GM12878 (cell line): ENCODE data around the gene DNASE2. TPM values are rescaled to one million over a fixed set of nuclear protein-coding genes. Genes with fewer than 3 reads are reported as not detected.

Experiments
- ATAC-seq: fragments of 200-7000 bp; cut with Tn5 transposase; 3 replicates; pipeline ENCODE4 v1.9.1; 2020; ENCODE audit warnings: mild to moderate bottlenecking, moderate library complexity
- BruUV-seq: library from RNA; stranded (reverse); fragments of 400-500 nt; replicated peaks from 2 replicates; lab custom pipeline; 2021; lab: Mats Ljungman, UMichigan
- CTCF ChIA-PET: fragments of 300-600 bp; sonication (Branson Sonifier 250); formaldehyde crosslinking; extraction: SDS; loops from one replicate; lab custom pipeline; 2021; ENCODE audit warnings: inconsistent platforms; lab: Yijun Ruan, JAX
- POLR2A ChIA-PET: fragments of 350-600 bp; formaldehyde crosslinking; extraction: SDS; loops from one replicate; lab custom pipeline; 2021; ENCODE audit warnings: inconsistent platforms; lab: Charles Lee
- RAD21 ChIA-PET: fragments of 300-600 bp; sonication (Branson Sonifier 250); formaldehyde crosslinking; loops from one replicate; lab custom pipeline; 2023; ENCODE audit warnings: antibody characterized with exemption; ENCODE audit not compliant: unreplicated experiment; lab: Charles Lee
- SMC1A ChIA-PET: fragments of 300-600 bp; sonication (Branson Sonifier 250); formaldehyde crosslinking; loops from one replicate; lab custom pipeline; 2023; ENCODE audit not compliant: unreplicated experiment, uncharacterized antibody; lab: Charles Lee
- DNase-seq: peaks from one replicate; pipeline ENCODE4 v3.0.0-alpha.2; 2011; ENCODE audit warnings: low read depth, low spot score
- FAIRE-seq: peaks from 3 replicates; lab custom pipeline; 2011; peaks lifted over from hg19 to GRCh38; lab: Jason Lieb, UNC
- H2AFZ ChIP-seq: 2 replicates; pipeline ENCODE4 v1.6.0; 2011; ENCODE audit warnings: low read depth, low read length, control low read depth; ENCODE audit not compliant: control insufficient read depth
- H3K27ac ChIP-seq: 2 replicates; pipeline ENCODE4 v1.5.1; 2011; ENCODE audit warnings: control low read depth; ENCODE audit not compliant: control insufficient read depth, insufficient read depth
- H3K27me3 ChIP-seq, 2 experiments: replicated peaks in 1 of 2; 2 replicates each; pipeline versions ENCODE4 v1.6.0 to v1.6.1; 2011; ENCODE audit warnings: low read length in 1 of 2; ENCODE audit not compliant: control insufficient read depth in 2 of 2, insufficient read depth in 2 of 2
- H3K36me3 ChIP-seq, 2 experiments: 2 replicates each; pipeline ENCODE4 v1.5.1; 2011; ENCODE audit warnings: low read length in 1 of 2; ENCODE audit not compliant: control insufficient read depth in 2 of 2, insufficient read depth in 2 of 2
- H3K4me1 ChIP-seq: 2 replicates; pipeline ENCODE4 v1.6.1; 2011; ENCODE audit warnings: mild to moderate bottlenecking, low read length, moderate library complexity, mixed read lengths; ENCODE audit not compliant: control insufficient read depth, insufficient read depth
- H3K4me2 ChIP-seq: 2 replicates; pipeline ENCODE4 v1.6.0; 2011; ENCODE audit warnings: control low read depth; ENCODE audit not compliant: control insufficient read depth, insufficient read depth
- H3K4me3 ChIP-seq: fragments of 200-600 bp; sonication (generic); 2 replicates; pipeline ENCODE4 v1.5.1; 2016
- H3K79me2 ChIP-seq: 2 replicates; pipeline ENCODE4 v1.6.0; 2011; ENCODE audit warnings: low read length; ENCODE audit not compliant: control insufficient read depth, insufficient read depth
- H3K9ac ChIP-seq: 2 replicates; pipeline ENCODE4 v1.8.0; 2011; ENCODE audit warnings: low read length, control low read depth, mixed read lengths; ENCODE audit not compliant: control insufficient read depth, insufficient read depth
- H3K9me3 ChIP-seq: replicated peaks from 3 replicates; pipeline ENCODE4 v1.5.1; 2011; ENCODE audit warnings: mild to moderate bottlenecking, low read length; ENCODE audit not compliant: control insufficient read depth, insufficient read depth
- H4K20me1 ChIP-seq: 2 replicates; pipeline ENCODE4 v1.6.0; 2011; ENCODE audit not compliant: control insufficient read depth, insufficient read depth
- KDM1A ChIP-seq: fragments of 200-600 bp; sonication (generic); IDR thresholded peaks from 2 replicates; pipeline ENCODE4 v1.6.1; 2016; ENCODE audit warnings: borderline replicate concordance
- MYC ChIP-seq: IDR thresholded peaks from 2 replicates; pipeline ENCODE4 v1.6.1; 2011; ENCODE audit warnings: mild to moderate bottlenecking, low read length, moderate library complexity, inconsistent platforms; ENCODE audit not compliant: insufficient read depth, insufficient replicate concordance, insufficient read length, severe bottlenecking
- SMAD1 ChIP-seq: fragments of 450-650 bp; IDR thresholded peaks from 2 replicates; pipeline ENCODE4 v1.6.1; 2018; ENCODE audit warnings: mild to moderate bottlenecking, low read depth; ENCODE audit not compliant: partially characterized antibody
- TARDBP ChIP-seq: IDR thresholded peaks from 2 replicates; pipeline ENCODE4 v1.6.1; 2016; ENCODE audit warnings: borderline replicate concordance
- WGBS: methylation state at CpG from one replicate; pipeline ENCODE4 v1.1.6; 2016; ENCODE audit warnings: low lambda C conversion rate; ENCODE audit not compliant: insufficient replicate concordance, insufficient coverage; ENCODE audit errors: missing lambda C conversion rate; 5-methylcytosine and 5-hydroxymethylcytosine counted together
- in situ Hi-C: fragments of 300-500 bp; cut with MboI; formaldehyde crosslinking; loops from 9 replicates; pipeline ENCODE4 v1.14.3; 2018; ENCODE audit warnings: mixed read lengths
- intact Hi-C: fragments of 100-400 bp; cut with micrococcal nuclease; formaldehyde crosslinking; loops from one replicate; pipeline ENCODE4 v1.14.2; 2022; ENCODE audit not compliant: unreplicated experiment
- polyA plus RNA-seq, 11 experiments: library from polyadenylated mRNA; depleted of rRNA in 4 of 11; unstranded in 6 of 11; stranded (reverse) in 5 of 11; fragments of >200 nt; fragmentation: Nextera tagmentation in 4 of 11; fragmentation: Illumina TruSeq in 1 of 11; extraction: Ambion mirVana in 4 of 11; extraction: Trizol in 1 of 11; gene quantifications; 1 replicate in 1 of 11; 2 replicates in 10 of 11; pipeline versions ENCODE4 v1.2.1 to v1.2.3, GENCODE V29; 2011 to 2016; ENCODE audit warnings: inconsistent platforms in 2 of 11, missing spikeins in 2 of 11, low read depth in 1 of 11
- total RNA-seq, 4 experiments: library from RNA; depleted of rRNA in 3 of 4; stranded (reverse); fragments of >200 nt in 3 of 4; fragmentation: Illumina TruSeq in 1 of 4; extraction: Trizol in 1 of 4; gene quantifications; 2 replicates each; pipeline versions ENCODE4 v1.2.1 to v1.2.3, GENCODE V29; 2013 to 2021
- TF ChIP-seq, protein P1 (sequence below): IDR thresholded peaks from 2 replicates; pipeline ENCODE4 v1.6.1; 2011; ENCODE audit warnings: low read depth, low read length, improper control_type of control experiment, borderline replicate concordance
- TF ChIP-seq, protein P2 (sequence below): IDR thresholded peaks from 2 replicates; pipeline ENCODE4 v1.6.1; 2012; ENCODE audit warnings: improper control_type of control experiment, low read depth, low read length; ENCODE audit not compliant: insufficient replicate concordance
- TF ChIP-seq, protein P3 (sequence below): fragments of 450-650 bp; formaldehyde crosslinking; IDR thresholded peaks from 2 replicates; pipeline ENCODE4 v1.4.0; 2022; ENCODE audit warnings: mild to moderate bottlenecking, moderate library complexity
- TF ChIP-seq, protein P4 (sequence below): fragments of 450-650 bp; formaldehyde crosslinking; IDR thresholded peaks from 2 replicates; pipeline ENCODE4 v1.4.0; 2020; ENCODE audit warnings: mild to moderate bottlenecking, moderate library complexity

Gene DNASE2
- total and polyA plus RNA-seq, 10 of the 15 experiments (the other 5 are each of a cell fraction or from before 2014, with no cell fraction given), result 4.9 to 32.1 (median 22.0) TPM

DNA sequence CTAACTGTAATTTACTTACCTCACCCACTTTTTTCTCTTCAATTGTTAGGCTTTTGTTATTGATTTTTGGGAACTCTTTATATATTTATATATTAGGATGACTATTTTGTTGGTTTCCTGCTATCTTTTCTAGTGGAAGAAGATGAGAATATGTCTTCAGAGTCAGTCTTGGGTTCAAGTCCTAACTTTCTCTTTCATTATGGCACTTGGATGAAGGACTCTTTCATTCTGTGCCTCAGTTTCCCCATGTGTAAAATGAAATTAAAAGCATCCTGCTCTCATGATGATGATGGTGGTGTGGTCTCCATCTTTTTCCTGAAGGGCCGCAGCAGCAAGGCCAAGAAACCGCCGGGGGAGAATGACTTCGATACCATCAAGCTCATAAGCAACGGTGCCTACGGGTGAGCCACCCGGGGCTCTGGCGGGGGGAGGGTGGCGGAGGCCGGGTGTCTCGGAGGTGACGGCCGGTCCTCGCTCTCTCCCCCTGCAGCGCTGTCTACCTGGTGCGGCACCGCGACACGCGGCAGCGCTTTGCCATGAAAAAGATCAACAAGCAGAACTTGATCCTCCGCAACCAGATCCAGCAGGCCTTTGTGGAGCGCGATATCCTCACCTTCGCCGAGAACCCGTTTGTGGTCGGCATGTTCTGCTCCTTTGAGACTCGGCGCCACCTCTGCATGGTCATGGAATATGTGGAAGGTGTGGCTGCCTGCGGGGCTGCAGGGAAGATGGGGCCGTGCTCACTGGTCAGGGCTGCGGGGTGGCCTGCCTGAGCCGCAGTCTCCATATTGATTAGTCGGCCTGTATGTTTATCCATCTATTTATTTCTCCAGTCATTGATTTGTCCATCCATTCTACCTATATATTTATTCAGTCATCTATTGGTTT lies 23.0 kb downstream of the DNASE2 start:
- no peak for ATAC-seq
- ChIA-PET POLR2A (no interaction called here), RAD21 (no interaction called here), CTCF (interaction anchor here (0.9 kb wide), 1 partner anchor 10 kb away, joined by 4 read pairs; no protein-coding TSS in a partner anchor), SMC1A (no interaction called here)
- H3K9me3 ChIP-seq, result no peaks in the 10 kb centered on the region
- H3K4me2 ChIP-seq, result no peak overlapping the region
- no peak for DNase-seq
- FAIRE-seq, result no peak
- no peak overlapping the region for H2AFZ ChIP-seq
- H4K20me1 ChIP-seq, result no peaks in the 10 kb centered on the region
- no TSS peak for BruUV-seq
- H3K4me3 ChIP-seq, result no peak overlapping the region
- WGBS, result 82% methylated on average over 35 of the region's 35 CpGs
- no peaks in the 10 kb centered on the region for H3K27me3 ChIP-seq
- no peak overlapping the region for H3K27ac ChIP-seq
- in situ Hi-C loops, result no loop called here
- no peaks in the 10 kb centered on the region for H3K79me2 ChIP-seq
- H3K36me3 ChIP-seq, result no peaks in the 10 kb centered on the region
- no peaks in the 10 kb centered on the region; the same call in 1 of the 2 replicates for H3K4me1 ChIP-seq
- intact Hi-C loops, result no loop called here
- no peak overlapping the region for H3K9ac ChIP-seq
- TF ChIP-seq MYC, result no peak
- TF ChIP-seq, protein P1, sequence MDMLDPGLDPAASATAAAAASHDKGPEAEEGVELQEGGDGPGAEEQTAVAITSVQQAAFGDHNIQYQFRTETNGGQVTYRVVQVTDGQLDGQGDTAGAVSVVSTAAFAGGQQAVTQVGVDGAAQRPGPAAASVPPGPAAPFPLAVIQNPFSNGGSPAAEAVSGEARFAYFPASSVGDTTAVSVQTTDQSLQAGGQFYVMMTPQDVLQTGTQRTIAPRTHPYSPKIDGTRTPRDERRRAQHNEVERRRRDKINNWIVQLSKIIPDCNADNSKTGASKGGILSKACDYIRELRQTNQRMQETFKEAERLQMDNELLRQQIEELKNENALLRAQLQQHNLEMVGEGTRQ, result no peak
- TF ChIP-seq, protein P2, sequence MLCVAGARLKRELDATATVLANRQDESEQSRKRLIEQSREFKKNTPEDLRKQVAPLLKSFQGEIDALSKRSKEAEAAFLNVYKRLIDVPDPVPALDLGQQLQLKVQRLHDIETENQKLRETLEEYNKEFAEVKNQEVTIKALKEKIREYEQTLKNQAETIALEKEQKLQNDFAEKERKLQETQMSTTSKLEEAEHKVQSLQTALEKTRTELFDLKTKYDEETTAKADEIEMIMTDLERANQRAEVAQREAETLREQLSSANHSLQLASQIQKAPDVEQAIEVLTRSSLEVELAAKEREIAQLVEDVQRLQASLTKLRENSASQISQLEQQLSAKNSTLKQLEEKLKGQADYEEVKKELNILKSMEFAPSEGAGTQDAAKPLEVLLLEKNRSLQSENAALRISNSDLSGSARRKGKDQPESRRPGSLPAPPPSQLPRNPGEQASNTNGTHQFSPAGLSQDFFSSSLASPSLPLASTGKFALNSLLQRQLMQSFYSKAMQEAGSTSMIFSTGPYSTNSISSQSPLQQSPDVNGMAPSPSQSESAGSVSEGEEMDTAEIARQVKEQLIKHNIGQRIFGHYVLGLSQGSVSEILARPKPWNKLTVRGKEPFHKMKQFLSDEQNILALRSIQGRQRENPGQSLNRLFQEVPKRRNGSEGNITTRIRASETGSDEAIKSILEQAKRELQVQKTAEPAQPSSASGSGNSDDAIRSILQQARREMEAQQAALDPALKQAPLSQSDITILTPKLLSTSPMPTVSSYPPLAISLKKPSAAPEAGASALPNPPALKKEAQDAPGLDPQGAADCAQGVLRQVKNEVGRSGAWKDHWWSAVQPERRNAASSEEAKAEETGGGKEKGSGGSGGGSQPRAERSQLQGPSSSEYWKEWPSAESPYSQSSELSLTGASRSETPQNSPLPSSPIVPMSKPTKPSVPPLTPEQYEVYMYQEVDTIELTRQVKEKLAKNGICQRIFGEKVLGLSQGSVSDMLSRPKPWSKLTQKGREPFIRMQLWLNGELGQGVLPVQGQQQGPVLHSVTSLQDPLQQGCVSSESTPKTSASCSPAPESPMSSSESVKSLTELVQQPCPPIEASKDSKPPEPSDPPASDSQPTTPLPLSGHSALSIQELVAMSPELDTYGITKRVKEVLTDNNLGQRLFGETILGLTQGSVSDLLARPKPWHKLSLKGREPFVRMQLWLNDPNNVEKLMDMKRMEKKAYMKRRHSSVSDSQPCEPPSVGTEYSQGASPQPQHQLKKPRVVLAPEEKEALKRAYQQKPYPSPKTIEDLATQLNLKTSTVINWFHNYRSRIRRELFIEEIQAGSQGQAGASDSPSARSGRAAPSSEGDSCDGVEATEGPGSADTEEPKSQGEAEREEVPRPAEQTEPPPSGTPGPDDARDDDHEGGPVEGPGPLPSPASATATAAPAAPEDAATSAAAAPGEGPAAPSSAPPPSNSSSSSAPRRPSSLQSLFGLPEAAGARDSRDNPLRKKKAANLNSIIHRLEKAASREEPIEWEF, result no peak
- TF ChIP-seq, protein P3, sequence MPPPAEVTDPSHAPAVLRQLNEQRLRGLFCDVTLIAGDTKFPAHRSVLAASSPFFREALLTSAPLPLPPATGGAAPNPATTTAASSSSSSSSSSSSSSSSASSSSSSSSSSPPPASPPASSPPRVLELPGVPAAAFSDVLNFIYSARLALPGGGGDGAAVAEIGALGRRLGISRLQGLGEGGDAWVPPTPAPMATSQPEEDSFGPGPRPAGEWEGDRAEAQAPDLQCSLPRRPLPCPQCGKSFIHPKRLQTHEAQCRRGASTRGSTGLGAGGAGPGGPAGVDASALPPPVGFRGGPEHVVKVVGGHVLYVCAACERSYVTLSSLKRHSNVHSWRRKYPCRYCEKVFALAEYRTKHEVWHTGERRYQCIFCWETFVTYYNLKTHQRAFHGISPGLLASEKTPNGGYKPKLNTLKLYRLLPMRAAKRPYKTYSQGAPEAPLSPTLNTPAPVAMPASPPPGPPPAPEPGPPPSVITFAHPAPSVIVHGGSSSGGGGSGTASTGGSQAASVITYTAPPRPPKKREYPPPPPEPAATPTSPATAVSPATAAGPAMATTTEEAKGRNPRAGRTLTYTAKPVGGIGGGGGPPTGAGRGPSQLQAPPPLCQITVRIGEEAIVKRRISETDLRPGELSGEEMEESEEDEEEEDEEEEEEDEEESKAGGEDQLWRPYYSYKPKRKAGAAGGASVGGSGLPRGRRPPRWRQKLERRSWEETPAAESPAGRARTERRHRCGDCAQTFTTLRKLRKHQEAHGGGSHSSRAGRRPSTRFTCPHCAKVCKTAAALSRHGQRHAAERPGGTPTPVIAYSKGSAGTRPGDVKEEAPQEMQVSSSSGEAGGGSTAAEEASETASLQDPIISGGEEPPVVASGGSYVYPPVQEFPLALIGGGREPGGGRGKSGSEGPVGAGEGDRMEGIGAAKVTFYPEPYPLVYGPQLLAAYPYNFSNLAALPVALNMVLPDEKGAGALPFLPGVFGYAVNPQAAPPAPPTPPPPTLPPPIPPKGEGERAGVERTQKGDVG (CRISPR knock-in tag), result no peak
- TF ChIP-seq TARDBP, result no peak
- TF ChIP-seq, protein P4, sequence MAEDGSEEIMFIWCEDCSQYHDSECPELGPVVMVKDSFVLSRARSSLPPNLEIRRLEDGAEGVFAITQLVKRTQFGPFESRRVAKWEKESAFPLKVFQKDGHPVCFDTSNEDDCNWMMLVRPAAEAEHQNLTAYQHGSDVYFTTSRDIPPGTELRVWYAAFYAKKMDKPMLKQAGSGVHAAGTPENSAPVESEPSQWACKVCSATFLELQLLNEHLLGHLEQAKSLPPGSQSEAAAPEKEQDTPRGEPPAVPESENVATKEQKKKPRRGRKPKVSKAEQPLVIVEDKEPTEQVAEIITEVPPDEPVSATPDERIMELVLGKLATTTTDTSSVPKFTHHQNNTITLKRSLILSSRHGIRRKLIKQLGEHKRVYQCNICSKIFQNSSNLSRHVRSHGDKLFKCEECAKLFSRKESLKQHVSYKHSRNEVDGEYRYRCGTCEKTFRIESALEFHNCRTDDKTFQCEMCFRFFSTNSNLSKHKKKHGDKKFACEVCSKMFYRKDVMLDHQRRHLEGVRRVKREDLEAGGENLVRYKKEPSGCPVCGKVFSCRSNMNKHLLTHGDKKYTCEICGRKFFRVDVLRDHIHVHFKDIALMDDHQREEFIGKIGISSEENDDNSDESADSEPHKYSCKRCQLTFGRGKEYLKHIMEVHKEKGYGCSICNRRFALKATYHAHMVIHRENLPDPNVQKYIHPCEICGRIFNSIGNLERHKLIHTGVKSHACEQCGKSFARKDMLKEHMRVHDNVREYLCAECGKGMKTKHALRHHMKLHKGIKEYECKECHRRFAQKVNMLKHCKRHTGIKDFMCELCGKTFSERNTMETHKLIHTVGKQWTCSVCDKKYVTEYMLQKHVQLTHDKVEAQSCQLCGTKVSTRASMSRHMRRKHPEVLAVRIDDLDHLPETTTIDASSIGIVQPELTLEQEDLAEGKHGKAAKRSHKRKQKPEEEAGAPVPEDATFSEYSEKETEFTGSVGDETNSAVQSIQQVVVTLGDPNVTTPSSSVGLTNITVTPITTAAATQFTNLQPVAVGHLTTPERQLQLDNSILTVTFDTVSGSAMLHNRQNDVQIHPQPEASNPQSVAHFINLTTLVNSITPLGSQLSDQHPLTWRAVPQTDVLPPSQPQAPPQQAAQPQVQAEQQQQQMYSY (CRISPR knock-in tag), result no peak
- TF ChIP-seq KDM1A, result no peak
- TF ChIP-seq SMAD1, result no peak
